Motor neuron (in vitro differentiated cells): ENCODE measurements around the gene PCSK6. TPM values are rescaled to one million over a fixed set of nuclear protein-coding genes. Genes with fewer than 3 reads are reported as not detected.
A peak's percentile ranks its signal among the peaks of the same experiment; 100 is the strongest.
"Not testable (repeated sequence)": the region's sequence is repeated elsewhere in the genome, so short reads cannot be mapped to it uniquely, and the experiment has no call there.

Experiments used
- ATAC-seq, 8 experiments: fragments of 200-7000 bp; cut with Tn5 transposase; replicated peaks in 6 of 8; 2 replicates each; pipeline ENCODE4 v1.8.0; 2021; ENCODE audit warnings: mild to moderate bottlenecking in 8 of 8, moderate library complexity in 8 of 8
- H3K27ac ChIP-seq, 2 donors: fragments of 250-450 bp; sonication (Bioruptor Pico); 2 replicates each; pipeline ENCODE4 v1.9.0; 2021; ENCODE audit warnings: antibody characterized with exemption in 2 of 2, mild to moderate bottlenecking in 2 of 2, moderate library complexity in 1 of 2
- H3K4me1 ChIP-seq, 2 donors: fragments of 250-450 bp; sonication (Bioruptor Pico); replicated peaks in 1 of 2; 2 replicates each; pipeline ENCODE4 v1.6.1; 2021; ENCODE audit warnings: antibody characterized with exemption in 2 of 2, mild to moderate bottlenecking in 2 of 2, moderate library complexity in 1 of 2
- H3K4me3 ChIP-seq, 5 donors: fragments of 250-450 bp; sonication (Bioruptor Pico); 2 replicates each; pipeline ENCODE4 v1.9.0; 2021; ENCODE audit warnings: antibody characterized with exemption in 5 of 5, mild to moderate bottlenecking in 5 of 5, moderate library complexity in 4 of 5
- WGBS, 10 experiments: fragments of 450-650 bp; shearing (Covaris generic); methylation state at CpG; one replicate each; pipeline ENCODE4 v1.0.0; 2022; 5-methylcytosine and 5-hydroxymethylcytosine counted together
- in situ Hi-C, 9 experiments: fragments of 400-800 bp; cut with MboI; loops; one replicate each; pipeline ENCODE4 v1.15.0; 2021; ENCODE audit warnings: low sequenced_read_pairs in 9 of 9, low pct_unique_long_range_greater_than_20kb in 2 of 9; ENCODE audit not compliant: unreplicated experiment in 9 of 9
- total RNA-seq, 8 experiments: library from RNA; unstranded; fragments of 300-600 nt; gene quantifications; 2 replicates each; pipeline versions ENCODE4 v1.2.3 to v1.2.4, GENCODE V29; 2022

PCSK6 gene
- total RNA-seq, 8 experiments from 2014 or later, result 1.5 to 9.9 (median 3.7) TPM

DNA sequence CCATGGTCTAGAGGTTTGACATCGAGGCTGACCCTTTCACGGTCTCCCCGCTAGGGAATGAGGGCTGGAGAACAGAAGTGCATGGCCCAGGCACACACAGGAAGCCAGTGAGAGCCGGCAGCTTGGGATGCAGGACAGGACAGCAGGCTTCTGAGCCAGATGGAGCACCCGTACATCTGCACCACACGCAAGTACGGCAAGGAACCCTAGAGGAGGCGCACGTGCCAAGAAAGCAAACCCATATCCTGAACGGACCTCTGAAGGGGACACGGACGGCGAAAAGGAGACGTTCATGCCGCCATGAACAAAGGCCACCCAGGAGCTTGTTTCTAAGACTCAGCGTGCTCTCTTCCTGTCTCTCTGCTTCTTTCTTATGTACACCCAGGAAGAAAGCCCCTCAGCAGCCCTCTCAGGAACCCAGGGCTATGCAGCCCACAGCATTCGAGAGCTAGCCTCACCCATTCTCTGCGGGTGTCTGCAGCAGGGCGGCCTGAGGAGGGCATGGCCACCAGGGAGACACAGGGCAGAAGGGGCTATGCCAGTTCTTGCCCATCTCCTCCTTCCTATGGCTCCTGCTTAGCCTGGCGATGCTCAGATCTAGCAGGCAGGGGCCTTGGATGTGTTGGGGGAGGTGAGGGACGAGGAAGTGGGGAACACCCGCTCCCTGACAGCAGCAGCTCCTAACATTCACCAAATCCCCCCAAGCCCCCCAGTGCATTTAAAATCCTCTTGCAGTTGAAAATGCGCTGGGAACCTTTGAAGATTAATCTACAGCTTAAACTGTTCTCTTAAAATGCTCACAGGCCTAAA lies 81.3 kb downstream of the PCSK6 start:
- Histone ChIP-seq H3K4me3 (no peak overlapping the region), H3K4me1 (peaks cover 0 to 5% of the 10 kb centered on the region in 2 donors), H3K27ac (no peak overlapping the region)
- in situ Hi-C loops, result no loop called here
- ATAC-seq, result no peak
- WGBS, 10 experiments, result 45 to 96% (median 86%) methylated on average over 2 to 19 of the region's 23 CpGs; no CpG with 5 or more reads in 4 of the 10 experiments

DNA sequence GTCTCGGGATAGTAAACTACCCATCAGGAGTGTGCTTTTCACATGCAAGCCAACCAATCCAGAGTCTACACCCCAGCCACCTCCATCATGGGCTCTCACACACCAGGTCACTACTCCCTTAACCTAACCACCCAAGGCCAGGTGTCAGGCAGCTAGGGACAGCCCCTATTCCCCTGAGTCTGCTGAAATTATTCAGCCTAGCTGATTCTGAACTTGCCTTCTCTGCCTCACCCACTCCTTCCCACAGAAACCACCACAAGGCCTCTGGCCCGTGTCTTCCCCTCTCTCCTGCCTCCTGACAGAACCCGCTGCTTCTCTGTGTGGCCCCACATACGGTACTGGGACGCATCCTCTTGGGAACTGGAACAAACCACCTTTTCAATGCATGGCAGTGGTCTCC lies 82.1 kb downstream of the PCSK6 start:
- Histone ChIP-seq H3K4me1 (peaks cover 0 to 5% of the 10 kb centered on the region in 2 donors), H3K4me3 (no peak overlapping the region), H3K27ac (no peak overlapping the region)
- 0 to 100% (median 100%) methylated on average over 1 to 4 of the region's 5 CpGs; no CpG with 5 or more reads in 3 of the 10 experiments for WGBS, 10 experiments
- ATAC-seq, result no peak
- in situ Hi-C loops, result no loop called here

DNA sequence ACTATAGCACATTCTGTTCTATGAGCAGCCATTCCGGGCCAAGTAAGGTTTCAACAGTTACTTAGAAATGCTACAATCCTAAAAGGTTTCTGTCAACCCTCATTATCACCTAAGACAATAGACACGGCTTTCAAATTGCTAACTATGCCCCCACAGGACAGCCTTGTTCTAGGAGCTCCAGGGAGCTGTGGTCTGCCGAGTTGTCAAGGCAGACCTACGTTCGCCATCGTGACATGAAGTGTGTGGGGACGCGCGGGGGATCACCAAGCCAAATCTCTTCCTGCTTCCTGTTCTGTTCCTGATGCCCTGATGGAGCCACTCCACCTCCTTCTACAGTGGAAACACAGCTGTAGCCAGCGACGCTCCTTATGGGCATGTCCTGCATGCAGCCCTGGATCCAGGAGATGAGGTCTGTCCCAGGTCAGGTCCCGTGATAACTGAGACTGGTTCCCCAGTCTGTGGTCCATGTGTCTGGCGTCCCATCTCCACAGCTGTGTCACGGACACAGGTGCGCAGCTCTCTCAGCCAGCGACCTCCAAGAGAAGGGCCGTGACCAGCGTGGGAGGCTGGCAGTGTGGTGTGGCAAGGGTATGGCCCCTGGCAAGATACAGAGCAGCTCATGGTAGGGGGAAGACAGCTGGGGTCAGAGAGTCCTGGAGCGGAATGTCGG lies 82.8 kb downstream of the PCSK6 start:
- no peak overlapping the region for H3K27ac ChIP-seq
- in situ Hi-C loops, result no loop called here
- no peak overlapping the region for H3K4me3 ChIP-seq
- WGBS, 10 experiments, result 20 to 100% (median 61%) methylated on average over 1 to 17 of the region's 20 CpGs; no CpG with 5 or more reads in 2 of the 10 experiments
- peaks cover 0 to 5% of the 10 kb centered on the region in 2 donors for H3K4me1 ChIP-seq
- ATAC-seq, result no peak

DNA sequence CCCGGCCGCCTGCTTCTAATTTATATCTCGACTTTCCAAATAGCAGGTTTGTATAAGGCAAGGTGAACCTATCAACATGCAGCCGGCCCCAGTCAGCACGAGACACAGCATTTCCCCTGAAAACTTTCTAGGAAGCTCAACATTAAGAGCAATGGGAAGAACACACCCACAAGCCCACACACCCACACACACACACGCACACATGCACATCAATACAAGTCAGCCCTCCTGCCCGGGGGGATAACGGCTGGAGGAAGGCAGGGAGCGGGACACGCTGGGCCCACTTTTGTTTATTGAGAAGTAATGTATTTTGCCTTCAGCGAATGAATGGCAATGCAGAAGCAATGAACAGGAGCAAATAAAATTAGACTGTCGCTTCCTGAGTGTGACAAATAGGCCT lies 83.5 kb downstream of the PCSK6 start:
- no peak overlapping the region for H3K4me3 ChIP-seq
- H3K4me1 ChIP-seq, result peaks cover 0 to 5% of the 10 kb centered on the region in 2 donors
- H3K27ac ChIP-seq, result no peak overlapping the region
- 30 to 85% (median 57%) methylated on average over 1 to 9 of the region's 12 CpGs; no CpG with 5 or more reads in 2 of the 10 experiments for WGBS, 10 experiments
- ATAC-seq, result peak in 2 of 8 experiments; percentile 62 to 77
- in situ Hi-C loops, result no loop called here

DNA sequence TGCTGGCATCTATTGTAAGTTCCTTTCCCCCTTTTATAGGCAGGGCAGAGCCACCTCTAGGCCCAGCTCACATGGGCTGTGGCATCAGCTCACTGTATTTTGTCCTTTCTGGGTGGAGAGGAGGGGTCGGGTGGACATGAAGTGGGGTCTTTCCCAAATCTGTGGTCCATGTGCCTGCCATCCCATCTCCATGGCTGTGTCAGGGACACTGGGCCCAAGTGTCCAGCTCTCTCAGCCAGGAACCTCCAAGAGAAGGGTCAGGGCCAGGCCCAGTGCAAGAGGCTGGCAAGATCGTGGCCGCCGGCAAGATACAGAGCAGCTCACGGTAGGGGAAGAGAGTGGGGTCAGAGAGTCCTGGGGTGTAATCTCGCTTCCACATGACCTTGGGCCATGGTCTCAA lies 85.3 kb downstream of the PCSK6 start:
- H3K4me3 ChIP-seq, result no peak overlapping the region
- no peak for ATAC-seq
- no peak overlapping the region for H3K27ac ChIP-seq
- whole genome bisulfite sequencing, 10 experiments, result 49 to 100% (median 80%) methylated on average over 1 to 5 of the region's 6 CpGs; no CpG with 5 or more reads in 4 of the 10 experiments
- peaks cover 0 to 5% of the 10 kb centered on the region in 2 donors for H3K4me1 ChIP-seq
- in situ Hi-C loops, result no loop called here

DNA sequence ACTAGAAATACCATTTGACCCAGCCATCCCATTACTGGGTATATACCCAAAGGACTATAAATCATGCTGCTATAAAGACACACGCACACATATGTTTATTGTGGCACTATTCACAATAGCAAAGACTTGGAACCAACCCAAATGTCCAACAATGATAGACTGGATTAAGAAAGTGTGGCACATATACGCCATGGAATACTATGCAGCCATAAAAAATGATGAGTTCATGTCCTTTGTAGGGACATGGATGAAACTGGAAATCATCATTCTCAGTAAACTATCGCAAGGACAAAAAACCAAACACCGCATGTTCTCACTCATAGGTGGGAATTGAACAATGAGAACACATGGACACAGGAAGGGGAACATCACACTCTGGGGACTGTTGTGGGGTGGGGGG lies 86.6 kb downstream of the PCSK6 start:
- H3K27ac ChIP-seq, in situ Hi-C loops, ATAC-seq, H3K4me1 ChIP-seq, H3K4me3 ChIP-seq: not testable (repeated sequence)
- WGBS, 10 experiments, result no CpG with 5 or more reads among the region's 4 CpGs

DNA sequence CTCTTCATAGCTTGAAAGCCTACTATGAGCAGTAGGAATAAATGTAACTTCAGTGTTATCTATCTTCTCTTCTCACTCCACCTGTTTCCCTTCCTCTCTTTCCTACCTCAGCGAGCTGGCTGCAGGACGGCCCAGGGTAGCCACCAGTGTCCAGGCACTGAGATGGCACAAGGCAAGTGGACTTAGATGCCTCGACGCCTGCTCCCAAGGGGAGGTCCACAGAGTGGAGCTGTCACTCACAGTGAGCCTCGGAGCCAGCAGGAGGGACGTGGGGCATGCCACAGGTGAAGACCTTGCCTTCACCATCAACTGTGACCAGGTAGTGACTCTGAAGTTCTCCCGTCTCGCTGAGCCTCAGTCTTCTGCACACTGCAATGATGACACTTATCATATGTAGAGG lies 88.2 kb downstream of the PCSK6 start:
- no peak overlapping the region for H3K4me3 ChIP-seq
- H3K27ac ChIP-seq, result no peak overlapping the region
- peaks cover 0 to 5% of the 10 kb centered on the region in 2 donors for H3K4me1 ChIP-seq
- 27 to 100% (median 90%) methylated on average over 1 to 4 of the region's 8 CpGs; no CpG with 5 or more reads in 5 of the 10 experiments for WGBS, 10 experiments
- no peak for ATAC-seq
- in situ Hi-C loops, result no loop called here

DNA sequence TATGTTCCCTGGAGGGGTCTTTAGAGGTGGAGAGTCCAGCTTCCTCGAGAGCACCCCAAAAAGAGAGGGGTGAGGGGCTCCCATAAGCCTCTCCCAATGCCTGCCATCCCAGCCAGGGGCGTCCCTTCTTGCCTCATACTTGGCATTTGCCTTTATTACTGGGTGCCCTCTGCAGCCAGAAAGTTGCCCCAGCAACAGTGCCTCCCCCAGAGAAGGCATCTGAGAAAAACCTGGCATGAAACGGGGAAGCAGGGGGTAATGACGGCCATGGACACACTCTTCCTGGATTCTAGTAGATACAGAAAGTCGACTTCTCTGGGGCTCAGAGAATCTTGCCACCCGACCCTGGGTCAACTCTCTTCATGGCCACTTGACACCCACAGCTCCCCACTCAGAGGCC lies 90.1 kb downstream of the PCSK6 start:
- H3K27ac ChIP-seq, result no peak overlapping the region
- H3K4me3 ChIP-seq, result no peak overlapping the region
- no peak for ATAC-seq
- in situ Hi-C loops, result no loop called here
- no peaks in the 10 kb centered on the region for H3K4me1 ChIP-seq
- 39 to 90% (median 75%) methylated on average over 1 to 4 of the region's 6 CpGs; no CpG with 5 or more reads in 3 of the 10 experiments for WGBS, 10 experiments

DNA sequence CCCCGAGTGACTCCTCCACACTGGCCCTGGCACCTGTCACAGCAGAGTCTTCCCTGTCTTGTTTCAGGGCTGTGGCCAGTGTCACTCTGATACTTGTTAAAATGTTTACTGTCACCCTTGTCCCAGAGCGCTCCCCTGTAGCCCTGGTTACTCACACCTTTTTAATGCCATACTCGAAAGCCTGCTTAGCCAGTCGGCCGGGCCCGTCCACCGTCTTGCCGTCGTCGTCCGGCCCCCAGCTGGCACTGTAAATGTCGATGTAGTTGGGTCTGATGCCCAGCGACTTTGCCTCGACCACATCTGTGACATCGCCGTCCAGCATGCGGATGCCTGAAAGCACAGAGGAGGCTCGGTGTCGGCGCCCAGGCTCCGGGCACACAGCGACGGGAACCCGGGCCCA lies 91.3 kb downstream of the PCSK6 start:
- ATAC-seq, result no peak
- in situ Hi-C loops, result no loop called here
- H3K4me3 ChIP-seq, result no peak overlapping the region
- H3K4me1 ChIP-seq, result no peaks in the 10 kb centered on the region
- H3K27ac ChIP-seq, result no peak overlapping the region
- WGBS, 10 experiments, result 67 to 100% (median 90%) methylated on average over 1 to 15 of the region's 24 CpGs; no CpG with 5 or more reads in 4 of the 10 experiments

DNA sequence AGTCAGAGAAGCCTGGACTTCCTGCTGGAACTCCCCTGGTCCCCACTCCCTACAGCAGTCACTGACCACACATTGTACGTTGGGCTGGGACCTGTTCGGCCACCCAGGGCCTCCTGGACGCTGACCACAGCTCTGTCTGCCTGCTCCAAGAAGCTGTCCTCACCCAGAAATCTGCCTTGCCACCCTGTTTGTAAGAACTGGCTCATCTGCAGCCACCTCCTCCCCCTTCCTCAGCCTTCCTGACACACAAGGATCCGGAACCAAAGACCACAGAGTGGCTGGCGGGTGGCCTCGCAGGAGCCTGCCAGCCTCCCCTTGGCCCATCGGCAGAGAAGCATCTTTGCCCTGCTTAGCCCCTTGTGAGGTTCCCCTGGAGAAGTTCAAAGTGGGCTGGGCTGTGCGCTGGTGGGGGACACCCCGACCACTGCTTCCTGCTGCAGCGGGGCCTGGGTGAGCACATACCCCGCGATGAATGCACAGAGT lies 91.9 kb downstream of the PCSK6 start:
- in situ Hi-C loops, result no loop called here
- Histone ChIP-seq H3K4me3 (no peak overlapping the region), H3K27ac (no peak overlapping the region), H3K4me1 (no peaks in the 10 kb centered on the region)
- 20 to 93% (median 50%) methylated on average over 1 to 3 of the region's 12 CpGs; no CpG with 5 or more reads in 6 of the 10 experiments for WGBS, 10 experiments
- no peak for ATAC-seq

DNA sequence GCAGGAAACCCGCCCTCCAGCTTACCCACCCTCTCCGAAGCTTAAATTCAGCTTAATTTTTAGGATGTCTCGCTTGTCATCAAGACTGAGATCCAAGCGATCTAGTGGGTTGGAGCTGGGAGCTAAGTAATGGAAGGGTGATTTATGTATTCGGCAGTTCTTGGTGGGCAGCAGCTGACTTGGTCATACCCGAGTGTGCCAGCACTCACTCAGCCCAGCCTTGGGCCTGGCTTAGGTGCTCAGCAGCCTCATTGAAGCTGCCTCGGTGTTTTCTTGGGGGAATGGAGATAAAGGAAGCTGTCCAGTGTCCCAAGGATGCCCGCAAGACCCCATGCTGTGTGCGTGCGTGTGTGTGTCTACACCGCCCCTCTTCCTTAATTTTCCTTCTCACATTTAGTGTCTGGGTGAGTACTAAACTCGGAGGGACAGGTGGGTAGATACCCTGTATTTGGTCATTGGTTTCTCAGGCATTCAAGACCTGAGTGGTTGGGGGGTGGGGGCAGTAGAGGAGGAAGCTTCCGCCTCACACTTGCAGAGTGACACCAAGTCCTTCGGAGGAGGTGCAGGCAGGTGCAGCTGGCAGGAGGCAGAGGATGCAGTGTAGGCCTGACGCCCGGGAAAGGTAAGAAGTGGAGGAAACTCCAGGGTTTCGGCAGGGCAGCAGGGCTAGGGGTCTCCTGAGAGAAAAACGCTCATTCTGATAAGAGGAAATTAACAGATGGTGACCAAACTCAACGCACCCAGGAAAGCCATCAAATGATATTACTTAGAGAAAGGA lies 92.8 kb downstream of the PCSK6 start:
- H3K27ac ChIP-seq, result no peak overlapping the region
- 20 to 100% (median 74%) methylated on average over 1 to 14 of the region's 19 CpGs; no CpG with 5 or more reads in 1 of the 10 experiments for WGBS, 10 experiments
- in situ Hi-C loops, result no loop called here
- no peak for ATAC-seq
- no peak overlapping the region for H3K4me3 ChIP-seq
- H3K4me1 ChIP-seq, result no peaks in the 10 kb centered on the region

DNA sequence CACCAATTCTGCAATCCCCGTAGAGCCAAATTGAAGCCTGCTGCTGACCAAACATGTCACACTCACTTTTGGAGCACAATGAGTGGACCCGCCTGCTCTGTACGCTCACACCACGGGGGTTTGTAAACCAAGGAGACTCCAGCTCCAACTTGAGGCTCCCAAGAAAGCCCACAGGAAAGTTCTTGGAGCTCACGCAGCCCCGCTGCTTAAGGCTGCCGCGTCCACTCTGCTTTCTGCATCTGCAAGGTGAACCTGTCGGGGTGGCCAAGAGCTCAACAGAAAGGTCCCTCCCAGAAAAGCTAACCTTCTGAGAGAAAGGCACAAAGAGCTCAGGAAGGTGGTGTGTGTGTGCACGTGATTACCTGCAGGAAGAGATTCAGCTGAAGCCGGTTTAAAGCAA lies 94.9 kb downstream of the PCSK6 start:
- 20 to 100% (median 81%) methylated on average over 1 to 7 of the region's 11 CpGs; no CpG with 5 or more reads in 2 of the 10 experiments for WGBS, 10 experiments
- H3K4me1 ChIP-seq, result no peaks in the 10 kb centered on the region
- ATAC-seq, result no peak
- H3K27ac ChIP-seq, result no peak overlapping the region
- no peak overlapping the region for H3K4me3 ChIP-seq
- in situ Hi-C loops, result no loop called here
